ENCODE results near the gene CCN6. TPM values are rescaled to one million over a fixed set of nuclear protein-coding genes. Genes with fewer than 3 reads are reported as not detected.

The CCN6 gene
- total RNA-seq, 1 donor from 2014 or later: not detected

DNA sequence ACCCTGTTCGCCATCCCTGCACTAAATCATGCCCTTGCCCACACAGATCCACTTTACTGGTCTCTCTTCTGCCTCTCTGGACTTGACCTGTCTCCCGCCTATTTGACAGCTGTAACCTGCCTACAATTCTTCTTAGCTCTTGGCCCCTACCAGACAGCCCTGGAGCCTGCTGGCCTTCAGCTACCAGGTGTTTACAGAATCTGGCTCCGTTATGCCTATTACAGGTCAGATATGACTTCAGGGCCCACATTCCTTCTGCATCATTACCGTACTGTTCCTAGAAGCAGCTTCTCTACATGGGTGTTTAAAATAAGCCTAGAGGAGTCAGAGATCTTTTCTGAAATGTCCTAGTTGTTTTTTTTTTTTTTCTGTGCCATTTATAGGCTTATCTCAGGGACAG, 45.4 kb upstream of the CCN6 start:
- DNase-seq: no peak
- intact Hi-C loops (cut with micrococcal nuclease): no loop called here
- Histone ChIP-seq H3K9me3 (replicated peaks) (no peaks in the 10 kb centered on the region), H3K4me3 (no peak overlapping the region), H3K27me3 (ENCODE audit: low read depth) (no peaks in the 10 kb centered on the region), H3K36me3 (no peaks in the 10 kb centered on the region), H3K27ac (replicated peaks) (no peak overlapping the region), H3K4me1 (peaks cover 23% of the 10 kb centered on the region)
- TF ChIP-seq, protein P1, sequence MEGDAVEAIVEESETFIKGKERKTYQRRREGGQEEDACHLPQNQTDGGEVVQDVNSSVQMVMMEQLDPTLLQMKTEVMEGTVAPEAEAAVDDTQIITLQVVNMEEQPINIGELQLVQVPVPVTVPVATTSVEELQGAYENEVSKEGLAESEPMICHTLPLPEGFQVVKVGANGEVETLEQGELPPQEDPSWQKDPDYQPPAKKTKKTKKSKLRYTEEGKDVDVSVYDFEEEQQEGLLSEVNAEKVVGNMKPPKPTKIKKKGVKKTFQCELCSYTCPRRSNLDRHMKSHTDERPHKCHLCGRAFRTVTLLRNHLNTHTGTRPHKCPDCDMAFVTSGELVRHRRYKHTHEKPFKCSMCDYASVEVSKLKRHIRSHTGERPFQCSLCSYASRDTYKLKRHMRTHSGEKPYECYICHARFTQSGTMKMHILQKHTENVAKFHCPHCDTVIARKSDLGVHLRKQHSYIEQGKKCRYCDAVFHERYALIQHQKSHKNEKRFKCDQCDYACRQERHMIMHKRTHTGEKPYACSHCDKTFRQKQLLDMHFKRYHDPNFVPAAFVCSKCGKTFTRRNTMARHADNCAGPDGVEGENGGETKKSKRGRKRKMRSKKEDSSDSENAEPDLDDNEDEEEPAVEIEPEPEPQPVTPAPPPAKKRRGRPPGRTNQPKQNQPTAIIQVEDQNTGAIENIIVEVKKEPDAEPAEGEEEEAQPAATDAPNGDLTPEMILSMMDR (IDR thresholded peaks at IDR 0.05; ENCODE audit: borderline replicate concordance): no peak

DNA sequence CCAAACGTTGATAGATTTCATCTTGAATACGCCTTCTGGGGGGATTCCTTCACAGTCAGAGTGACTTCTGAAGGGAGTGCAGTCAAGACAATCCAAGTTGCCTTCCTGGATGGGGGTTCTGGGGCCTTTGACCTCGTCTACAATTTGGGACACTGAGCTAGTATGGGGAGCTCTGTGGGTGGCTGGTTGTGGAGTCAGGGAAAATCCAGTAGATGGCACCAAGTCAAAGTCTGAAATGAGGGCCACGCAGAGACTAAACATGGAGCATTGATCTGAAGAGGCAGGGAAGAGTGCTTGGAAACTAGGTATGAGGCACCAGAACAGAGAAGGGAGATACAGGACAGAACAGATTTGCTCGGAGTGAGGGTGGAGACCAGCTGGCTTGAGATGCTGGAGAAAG, 43.6 kb upstream of the CCN6 start:
- intact Hi-C loops (cut with micrococcal nuclease): no loop called here
- TF ChIP-seq, protein P1 (IDR thresholded peaks at IDR 0.05; ENCODE audit: borderline replicate concordance): no peak

GRCh38 chr6:112013051-112013450, 40.9 kb upstream of the CCN6 start:
- H3K4me1 ChIP-seq: peaks cover 54% of the 10 kb centered on the region
- intact Hi-C loops (cut with micrococcal nuclease): no loop called here

More for the DNA sequence above, 43.6 kb upstream of the CCN6 start:
- peaks cover 40% of the 10 kb centered on the region for H3K4me1 ChIP-seq
- H3K4me3 ChIP-seq: no peak overlapping the region
- DNase-seq: no peak
- no peaks in the 10 kb centered on the region for H3K27me3 ChIP-seq (ENCODE audit: low read depth)
- no peaks in the 10 kb centered on the region for H3K36me3 ChIP-seq
- H3K27ac ChIP-seq (replicated peaks): no peak overlapping the region
- H3K9me3 ChIP-seq (replicated peaks): no peaks in the 10 kb centered on the region

GRCh38 chr6:112014483-112014882, 39.4 kb upstream of the CCN6 start:
- DNase-seq: no peak
- Histone ChIP-seq H3K9me3 (replicated peaks) (no peaks in the 10 kb centered on the region), H3K27me3 (ENCODE audit: low read depth) (no peaks in the 10 kb centered on the region), H3K4me1 (peaks cover 59% of the 10 kb centered on the region), H3K4me3 (no peak overlapping the region), H3K27ac (replicated peaks) (peak overlapping the region; percentile 58), H3K36me3 (no peaks in the 10 kb centered on the region)
- intact Hi-C loops (cut with micrococcal nuclease): no loop called here
- TF ChIP-seq, protein P1 (IDR thresholded peaks at IDR 0.05; ENCODE audit: borderline replicate concordance): no peak

More at GRCh38 chr6:112013051-112013450, 40.9 kb upstream of the CCN6 start:
- H3K27ac ChIP-seq (replicated peaks): no peak overlapping the region
- H3K27me3 ChIP-seq (ENCODE audit: low read depth): no peaks in the 10 kb centered on the region
- no peaks in the 10 kb centered on the region for H3K9me3 ChIP-seq (replicated peaks)
- TF ChIP-seq, protein P1 (IDR thresholded peaks at IDR 0.05; ENCODE audit: borderline replicate concordance): no peak
- H3K36me3 ChIP-seq: no peaks in the 10 kb centered on the region
- no peak overlapping the region for H3K4me3 ChIP-seq
- DNase-seq: no peak

DNA sequence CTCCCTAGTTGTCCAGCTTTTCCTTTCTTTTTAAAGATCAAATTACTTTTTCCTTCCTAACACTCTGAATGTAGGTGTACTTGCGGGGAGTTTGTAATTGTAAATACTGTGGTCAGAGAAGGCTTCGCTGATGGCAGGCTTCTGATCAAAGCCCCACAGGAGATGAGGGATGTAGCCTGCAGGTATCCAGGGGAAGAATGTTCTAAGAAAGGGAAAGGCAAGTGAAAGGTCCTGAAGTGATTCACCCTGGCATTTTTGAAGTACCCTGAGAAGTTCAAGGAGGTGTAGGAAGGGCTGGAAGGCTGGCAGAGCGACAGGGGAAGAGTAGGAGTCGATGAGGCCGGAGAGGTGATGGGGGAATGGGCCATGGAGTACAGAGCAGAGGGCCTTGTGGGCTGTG, 38.2 kb upstream of the CCN6 start:
- no peaks in the 10 kb centered on the region for H3K36me3 ChIP-seq
- DNase-seq: no peak
- peak overlapping the region; percentile 58 for H3K27ac ChIP-seq (replicated peaks)
- TF ChIP-seq, protein P1 (IDR thresholded peaks at IDR 0.05; ENCODE audit: borderline replicate concordance): no peak
- H3K4me1 ChIP-seq: peaks cover 63% of the 10 kb centered on the region
- no peaks in the 10 kb centered on the region for H3K9me3 ChIP-seq (replicated peaks)
- H3K27me3 ChIP-seq (ENCODE audit: low read depth): no peaks in the 10 kb centered on the region
- H3K4me3 ChIP-seq: no peak overlapping the region
- intact Hi-C loops (cut with micrococcal nuclease): no loop called here

Measured in left ventricle myocardium inferior (tissue), 1 donor.